GM21360 (cell line): ENCODE results near the gene CALML3.

ENCODE experiments used
- ATAC-seq: cut with Tn5 transposase; IDR thresholded peaks from one replicate; pipeline ENCODE4 v1.9.1; 2021; ENCODE audit warnings: mild to moderate bottlenecking, moderate library complexity; ENCODE audit not compliant: unreplicated experiment

CALML3 gene

DNA sequence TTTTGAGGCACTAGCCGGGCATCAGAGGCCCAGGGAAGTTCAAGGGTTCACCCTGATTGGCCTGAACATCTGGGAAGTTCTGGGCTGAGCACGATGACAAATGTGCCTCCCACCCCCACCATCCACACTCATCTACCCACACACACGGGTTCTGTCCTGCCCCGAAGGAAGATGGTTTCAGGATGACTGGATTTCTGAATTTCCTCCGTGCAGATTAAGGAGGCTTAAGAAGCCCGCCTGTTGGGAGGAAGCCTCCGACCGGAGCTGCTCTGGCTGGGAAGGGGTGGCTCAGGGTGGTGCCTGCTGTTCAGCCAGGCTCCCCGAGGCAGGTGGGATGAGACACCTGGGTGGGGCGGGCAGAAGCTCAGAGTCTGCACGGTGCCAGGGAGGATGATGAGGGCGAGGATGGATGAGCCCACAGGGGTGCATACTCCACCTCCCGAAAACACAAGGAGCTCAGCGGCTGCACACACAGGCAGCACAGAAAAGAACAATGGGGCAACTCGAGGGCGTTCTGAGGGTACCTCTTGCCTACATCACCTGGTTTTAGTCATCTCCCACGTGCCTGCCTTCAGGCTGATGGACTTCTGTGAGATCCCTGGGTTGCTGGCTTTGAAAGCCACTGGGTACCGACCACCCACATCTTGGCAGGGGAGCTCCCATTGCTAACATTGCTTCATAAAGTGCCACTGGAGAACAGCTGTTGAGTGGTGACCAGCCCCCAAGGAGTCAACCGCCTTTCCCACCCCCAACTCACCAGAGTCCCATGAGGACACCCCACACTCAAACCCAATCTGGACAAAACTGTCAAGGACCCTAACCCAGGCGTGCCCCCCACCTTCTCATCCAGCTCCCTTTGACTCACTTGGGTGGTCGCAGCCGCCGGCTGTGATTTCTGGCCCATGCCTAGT, 41.2 kb downstream of the CALML3 start:
- ATAC-seq: no peak

DNA sequence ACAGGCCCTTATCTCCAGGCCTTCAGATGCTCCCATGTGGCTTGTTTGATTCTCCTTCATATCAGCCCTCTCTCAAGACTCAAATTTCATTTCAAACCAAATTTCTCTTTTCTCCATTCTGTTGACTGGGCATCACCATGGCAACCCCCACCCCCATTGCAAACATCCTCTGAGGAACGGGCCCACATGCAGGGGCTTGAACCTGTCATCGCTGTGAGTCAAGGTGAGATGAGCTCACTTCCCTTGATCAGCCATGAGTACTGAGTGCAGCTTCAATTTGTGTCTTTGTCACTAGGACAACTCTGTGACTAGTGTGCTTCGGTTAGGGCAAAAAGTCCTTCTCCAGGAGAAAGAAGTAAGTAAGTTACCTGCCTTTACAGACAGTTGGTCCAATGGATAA, 41.9 kb downstream of the CALML3 start:
- no peak for ATAC-seq

DNA sequence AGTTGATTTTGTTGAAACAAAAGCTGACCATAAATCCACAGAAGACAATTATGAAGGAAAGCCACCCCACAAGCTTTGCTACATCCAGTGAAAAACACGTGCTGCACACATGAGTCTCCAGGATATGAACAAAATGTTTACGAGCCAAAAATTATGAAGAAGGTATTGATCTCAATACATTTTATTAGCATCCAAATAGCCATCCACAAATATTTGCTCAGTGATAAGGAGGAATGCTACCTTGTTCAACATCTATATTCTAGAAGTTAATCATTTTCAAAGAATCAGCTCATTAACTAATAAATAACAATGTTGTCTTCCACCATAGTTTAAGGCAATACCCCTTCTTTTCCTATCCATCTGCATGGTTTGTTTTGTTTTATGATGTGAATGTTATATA, 42.7 kb downstream of the CALML3 start:
- ATAC-seq: no peak

DNA sequence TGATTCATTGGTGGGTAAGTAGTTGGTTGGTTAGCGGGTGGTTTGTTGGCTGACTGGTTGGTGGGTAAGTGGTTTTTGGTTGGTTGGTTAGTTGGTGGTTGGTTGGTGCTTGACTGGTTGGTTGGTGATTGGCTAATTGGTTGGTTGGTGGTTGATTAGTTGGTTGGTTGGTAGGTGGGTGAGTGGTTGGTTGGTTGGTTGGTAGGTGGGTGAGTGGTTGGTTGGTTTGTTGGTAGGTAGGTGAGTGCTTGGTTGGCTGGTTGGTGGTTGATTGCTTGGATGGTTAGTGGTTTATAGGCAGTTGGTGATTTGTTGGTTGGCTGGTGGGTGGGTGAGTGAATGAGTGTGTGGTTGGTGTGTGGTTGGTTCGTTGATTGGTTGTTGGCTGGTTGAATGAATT, 44.2 kb downstream of the CALML3 start:
- no peak for ATAC-seq

DNA sequence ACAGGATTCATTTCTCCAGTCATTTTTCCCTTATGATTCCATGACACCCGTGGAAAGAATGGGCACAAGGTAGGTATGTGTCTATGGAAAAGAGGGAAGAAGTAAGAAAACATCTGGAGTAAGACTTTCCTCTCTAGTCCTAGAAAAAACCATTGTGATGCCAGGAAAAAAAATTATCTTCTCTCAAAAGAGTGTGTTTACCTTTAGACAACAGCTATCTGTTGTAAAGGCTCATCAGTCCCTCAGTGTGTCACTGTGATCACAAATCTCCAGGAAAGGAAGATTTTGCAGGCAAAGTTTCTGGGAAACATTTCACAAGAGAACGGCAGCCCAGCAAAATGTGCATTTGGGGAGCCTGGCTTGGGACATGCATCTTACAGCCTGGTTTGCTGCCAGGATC, 44.8 kb downstream of the CALML3 start:
- no peak for ATAC-seq

DNA sequence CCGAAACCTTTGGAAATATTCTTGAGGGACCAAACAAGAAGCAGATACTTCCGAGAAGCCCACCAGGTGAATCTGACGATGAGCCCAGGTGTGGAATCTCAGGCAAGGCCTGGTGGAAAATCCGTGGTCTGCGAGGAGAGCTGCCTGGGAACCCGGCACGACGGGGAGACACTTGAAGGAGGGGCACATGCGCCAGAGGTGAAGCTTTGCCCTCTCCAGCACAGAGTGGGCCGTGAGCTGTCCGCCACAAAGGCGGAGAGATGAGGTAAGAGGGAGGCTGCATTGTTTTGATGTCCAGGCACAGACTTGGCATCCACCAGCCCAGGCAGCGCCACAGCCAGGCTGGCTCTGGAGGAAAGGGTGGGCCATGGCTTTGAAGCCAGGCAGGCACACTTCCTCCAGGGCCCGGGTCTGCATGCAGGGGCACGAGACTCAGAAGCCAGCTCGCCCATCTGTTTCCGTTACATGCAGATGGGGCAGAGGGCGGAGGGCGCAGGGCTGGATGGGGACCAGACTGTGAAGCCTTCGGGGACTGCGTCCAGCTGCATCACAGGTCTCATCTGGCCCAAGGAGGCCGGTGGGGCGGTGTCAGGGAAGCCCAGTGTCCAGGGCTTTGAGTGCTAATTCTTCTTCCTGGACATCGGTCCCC, 45.4 kb downstream of the CALML3 start:
- ATAC-seq: no peak

DNA sequence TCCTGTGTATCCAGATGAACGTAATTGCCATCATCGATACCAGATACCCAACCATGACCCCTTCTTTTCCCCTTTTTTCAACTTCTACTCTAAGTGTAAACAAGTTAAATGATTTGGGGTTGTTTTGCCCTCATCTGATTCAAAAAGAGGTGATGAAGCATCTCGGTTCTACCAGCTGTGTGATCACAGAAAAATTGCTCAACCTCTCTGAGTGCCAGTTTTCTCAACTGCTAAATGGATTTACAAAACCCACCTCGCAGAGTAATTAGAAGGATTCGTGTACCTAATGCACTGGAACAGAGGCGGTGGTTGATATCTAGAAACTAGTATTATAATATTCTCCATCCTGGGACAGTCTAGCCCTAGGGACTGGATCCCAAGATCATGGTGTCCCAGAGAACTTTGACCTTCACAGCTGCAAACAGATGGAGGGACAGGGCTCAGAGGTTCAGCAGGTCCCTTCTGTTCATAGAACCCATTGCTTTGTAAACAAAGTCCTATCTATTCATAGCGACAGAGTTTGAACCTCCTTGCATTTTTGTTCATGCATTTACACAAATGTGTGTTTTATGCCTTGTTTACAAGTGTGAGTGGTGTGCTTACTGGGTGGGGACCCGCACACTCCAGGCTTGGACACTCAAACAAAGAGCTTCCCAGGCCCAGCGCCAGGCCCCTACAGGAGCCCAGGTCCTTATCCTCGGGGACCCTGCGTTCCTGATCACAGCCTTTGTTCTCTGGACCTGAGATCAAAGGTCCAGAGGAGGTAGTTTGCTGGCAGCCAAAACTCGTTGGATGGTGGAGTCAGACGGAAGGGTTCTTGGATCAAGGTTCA, 46.4 kb downstream of the CALML3 start:
- no peak for ATAC-seq

DNA sequence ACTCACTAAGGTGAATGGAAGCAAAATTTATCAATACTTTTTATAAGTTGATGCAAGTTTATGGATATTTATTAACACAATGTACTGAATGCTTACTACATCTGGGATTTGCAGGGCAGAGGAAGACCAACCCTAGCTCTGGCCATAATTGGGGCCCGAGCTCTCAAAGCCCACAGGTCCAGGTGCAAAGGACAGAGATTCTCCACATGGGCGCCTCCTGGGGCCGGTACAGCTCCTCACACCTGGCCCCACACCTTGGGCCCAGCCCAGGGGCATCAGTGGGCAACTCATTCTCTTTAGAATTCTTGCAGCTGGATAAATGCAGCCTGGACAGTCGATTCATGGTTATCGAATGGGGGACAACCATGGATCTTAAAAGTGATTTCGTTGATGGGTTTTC, 47.1 kb downstream of the CALML3 start:
- ATAC-seq: no peak

DNA sequence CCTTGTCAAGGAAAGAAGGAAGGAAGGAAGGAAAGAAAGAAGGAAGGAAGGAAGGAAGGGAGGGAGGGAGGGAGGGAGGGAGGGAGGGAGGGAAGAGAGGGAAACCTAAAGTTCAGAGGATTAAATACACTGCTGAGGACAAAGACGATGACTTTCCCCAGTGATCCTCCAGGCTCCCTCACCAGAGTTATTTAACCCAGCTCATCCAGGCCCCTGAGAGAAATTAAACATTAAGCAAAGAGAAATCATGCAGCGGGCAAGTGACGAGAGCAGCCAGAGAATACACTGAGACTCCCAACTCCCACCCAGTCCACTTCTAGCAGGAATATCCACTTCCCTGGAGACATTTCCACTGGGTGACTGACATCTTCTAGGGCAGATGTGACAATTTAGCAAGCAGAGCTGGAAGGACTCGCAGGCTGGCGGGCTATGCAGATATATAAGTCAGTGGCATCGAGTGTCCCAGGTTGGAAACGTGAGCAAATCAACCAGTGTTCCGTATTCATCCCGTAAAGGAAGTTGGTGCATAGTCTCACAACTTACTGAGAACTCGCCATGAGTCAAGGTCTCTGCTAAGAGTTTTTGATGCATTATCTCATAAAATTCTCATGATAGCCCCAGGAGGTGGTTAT, 48.7 kb downstream of the CALML3 start:
- ATAC-seq: no peak

DNA sequence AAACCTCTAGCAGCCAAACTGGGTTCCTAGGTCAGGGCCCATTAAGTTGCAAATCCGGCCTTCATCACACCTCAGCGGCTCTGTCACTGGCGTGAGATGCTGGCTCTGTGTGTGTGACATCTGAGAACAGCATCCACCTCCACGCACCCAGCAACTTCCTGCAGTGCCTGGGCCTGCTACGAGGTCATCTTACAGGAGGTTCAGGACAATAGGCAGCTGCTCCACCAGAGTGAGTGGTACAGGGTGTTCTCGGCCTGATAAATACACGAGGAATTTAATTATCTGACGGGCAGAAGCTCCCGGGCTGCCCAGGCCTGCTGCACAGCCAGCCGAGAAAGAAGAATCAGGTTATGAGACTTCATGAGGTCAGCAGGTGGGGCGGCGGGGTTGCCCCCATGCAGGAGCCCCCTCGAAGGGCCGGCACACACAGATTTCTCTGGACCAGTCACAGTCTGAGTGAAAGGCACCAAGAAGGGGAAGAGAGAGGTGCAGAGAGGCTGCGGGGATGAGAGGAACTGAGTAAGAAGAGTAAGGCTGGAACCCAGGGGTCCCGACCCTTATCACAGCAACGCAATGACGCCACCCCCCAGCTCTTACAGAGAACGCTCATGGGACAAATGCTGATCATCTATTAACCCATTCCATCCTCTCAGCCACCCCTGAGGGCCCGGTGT, 49.3 kb downstream of the CALML3 start:
- ATAC-seq: no peak

DNA sequence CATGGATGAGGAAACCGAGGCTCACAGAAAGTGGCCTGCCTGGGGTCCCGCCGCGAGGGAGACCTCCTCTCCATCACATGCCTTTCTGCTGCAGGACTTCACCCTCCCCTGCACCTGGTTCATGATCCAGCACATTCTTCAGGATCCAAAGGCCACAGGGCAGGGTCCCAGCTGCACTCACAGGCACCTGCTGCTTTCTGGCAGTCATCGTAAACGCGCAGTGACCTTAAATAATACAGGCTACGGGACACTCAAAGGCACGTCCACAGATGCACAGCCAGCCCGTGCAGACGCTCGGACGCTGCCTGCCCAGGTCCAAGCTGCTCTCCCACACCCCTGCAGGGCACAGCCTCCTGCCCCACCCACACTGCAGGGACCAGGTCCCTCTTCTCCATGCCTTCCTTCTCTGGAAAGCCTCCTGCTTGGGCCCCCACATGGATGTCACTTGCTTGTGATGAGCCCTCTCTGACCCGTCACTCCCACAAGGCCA, 49.9 kb downstream of the CALML3 start:
- ATAC-seq: no peak

DNA sequence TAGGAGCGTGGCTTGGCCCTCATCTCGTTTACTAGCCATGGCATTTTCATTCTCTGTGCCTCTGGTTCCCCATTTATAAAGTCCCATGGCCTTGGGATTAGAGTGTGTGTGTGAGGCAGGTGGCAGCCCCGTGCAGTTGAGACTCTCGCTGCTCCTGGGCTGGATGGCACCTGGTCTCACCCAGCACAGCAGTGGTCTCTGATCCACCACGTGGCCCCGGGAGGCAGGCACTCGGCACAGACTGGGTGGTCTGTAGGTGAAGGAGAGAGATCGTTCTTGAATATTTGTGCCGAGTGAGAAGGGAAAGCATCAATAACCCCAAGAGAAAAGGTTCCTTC, 50.4 kb downstream of the CALML3 start:
- no peak for ATAC-seq

DNA sequence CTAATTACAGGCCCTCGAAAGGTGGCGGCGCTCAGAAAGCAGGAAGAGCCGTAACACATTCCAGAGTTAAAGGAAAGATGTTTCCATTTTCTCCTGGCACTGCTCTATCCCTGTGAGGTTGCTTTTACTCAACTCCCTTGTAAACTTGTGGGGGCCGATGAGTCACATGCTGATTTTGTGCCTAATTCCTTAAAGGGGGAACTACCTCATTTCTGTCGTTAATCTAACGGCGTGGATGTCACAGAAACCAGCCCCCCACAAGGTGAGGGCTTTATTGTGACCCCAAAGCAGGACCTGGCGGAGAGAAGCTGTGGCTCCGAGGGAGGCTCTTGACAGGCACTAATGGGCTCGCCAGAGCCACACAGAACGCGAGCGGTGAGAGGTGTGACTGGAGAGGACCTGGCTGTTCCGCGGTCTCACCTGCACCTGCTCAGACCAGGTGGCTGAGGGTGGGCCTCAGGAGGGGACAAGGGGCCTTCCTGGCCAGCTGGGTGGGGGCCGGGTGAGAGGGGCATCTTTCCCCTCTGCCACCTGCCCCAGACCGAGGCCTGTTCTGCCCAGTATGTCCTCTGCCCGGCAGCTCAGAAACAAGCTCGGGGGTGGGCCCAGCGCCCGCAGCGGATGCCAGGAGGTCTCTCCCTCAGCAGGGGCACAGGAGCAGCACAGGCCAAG, 50.9 kb downstream of the CALML3 start:
- no peak for ATAC-seq

DNA sequence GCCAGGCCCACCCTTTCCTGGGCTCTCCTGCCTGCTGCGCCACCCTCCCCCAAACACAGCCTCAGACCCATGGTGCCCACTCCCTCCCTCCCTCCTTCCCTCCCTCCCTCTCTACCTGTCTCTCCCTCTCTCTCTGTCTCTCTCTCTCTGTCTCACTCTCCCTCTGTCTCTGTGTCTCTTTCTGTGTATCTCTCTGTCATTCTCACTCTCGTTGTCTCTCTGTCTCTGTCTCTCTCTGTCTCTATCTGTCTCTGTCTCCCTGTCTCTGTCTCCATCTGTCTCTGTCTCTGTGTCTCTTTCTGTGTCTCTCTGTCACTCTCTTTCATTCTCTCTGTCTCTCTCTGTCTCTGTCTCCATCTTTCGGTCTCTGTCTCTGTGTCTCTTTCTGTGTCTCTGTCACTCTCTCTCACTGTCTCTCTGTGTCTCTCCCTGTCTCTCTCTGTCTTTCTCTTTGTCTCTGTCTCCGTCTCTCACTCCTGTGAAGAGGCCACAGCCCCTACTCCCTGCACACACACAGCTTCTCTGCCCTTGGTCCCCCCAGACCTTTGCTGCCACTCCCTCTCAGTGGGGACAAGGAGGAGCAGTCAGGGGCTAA, 51.5 kb downstream of the CALML3 start:
- no peak for ATAC-seq
